HG02623 (cell line): ENCODE measurements around the gene TOR2A.
"Not testable (repeated sequence)": the region's sequence is repeated elsewhere in the genome, so short reads cannot be mapped to it uniquely, and the experiment has no call there.

Source experiments
- ATAC-seq: cut with Tn5 transposase; IDR thresholded peaks from one replicate; pipeline ENCODE4 v1.9.1; 2021; ENCODE audit warnings: moderate library complexity; ENCODE audit not compliant: unreplicated experiment

The TOR2A gene

GRCh38 chr9:127734747-127735529 lies at the start of gene TOR2A:
TOR2A (minus strand) TSS chr9:127735294; CDS start chr9:127735270, 24 bp downstream.
- peak; percentile 81 for ATAC-seq

- ATAC-seq, result no peak
Measured at GRCh38 chr9:127783111-127784008, 48.3 kb upstream of the TOR2A start.

- no peak for ATAC-seq
Measured at GRCh38 chr9:127781806-127782205, 46.7 kb upstream of the TOR2A start.

GRCh38 chr9:127780909-127781308 lies 45.8 kb upstream of the TOR2A start:
- ATAC-seq, result not testable (repeated sequence)

- ATAC-seq, result no peak
Measured at GRCh38 chr9:127780126-127780885, 45.2 kb upstream of the TOR2A start.

- ATAC-seq, result peak; percentile 39
Measured at GRCh38 chr9:127779136-127779981, 44.3 kb upstream of the TOR2A start.

- no peak for ATAC-seq
Measured at GRCh38 chr9:127778280-127779135, 43.4 kb upstream of the TOR2A start, which contains the start of gene SH2D3C. SH2D3C (minus strand) TSS chr9:127778666; CDS start chr9:127778627, 39 bp downstream.

- no peak for ATAC-seq
Measured at GRCh38 chr9:127777368-127777980, 42.4 kb upstream of the TOR2A start.

- ATAC-seq, result no peak
Measured at GRCh38 chr9:127776924-127777289, 41.8 kb upstream of the TOR2A start.

- ATAC-seq, result no peak
Measured at GRCh38 chr9:127776195-127776923, 41.3 kb upstream of the TOR2A start.

- ATAC-seq, result no peak
Measured at GRCh38 chr9:127773981-127774380, 38.9 kb upstream of the TOR2A start.

GRCh38 chr9:127773272-127773671 lies 38.2 kb upstream of the TOR2A start:
- ATAC-seq, result no peak

GRCh38 chr9:127772603-127773002 lies 37.5 kb upstream of the TOR2A start:
- no peak for ATAC-seq

- ATAC-seq, result no peak
Measured at GRCh38 chr9:127771570-127772189, 36.6 kb upstream of the TOR2A start.

- ATAC-seq, result peak; percentile 80
Measured at GRCh38 chr9:127770905-127771569, 35.9 kb upstream of the TOR2A start.

- no peak for ATAC-seq
Measured at GRCh38 chr9:127770583-127770904, 35.5 kb upstream of the TOR2A start.

- ATAC-seq, result no peak
Measured at GRCh38 chr9:127769929-127770582, 35.0 kb upstream of the TOR2A start.
